Caki2 (cell line): ENCODE measurements around the gene SLC35A3. TPM values are rescaled to one million over a fixed set of nuclear protein-coding genes. Genes with fewer than 3 reads are reported as not detected.
A peak's percentile ranks its signal among the peaks of the same experiment; 100 is the strongest.
"Not testable (repeated sequence)": the region's sequence is repeated elsewhere in the genome, so short reads cannot be mapped to it uniquely, and the experiment has no call there.

Experiments used
- DNase-seq: peaks from one replicate; pipeline ENCODE4 v3.0.0-alpha.2; 2015; ENCODE audit warnings: low read depth
- in situ Hi-C: cut with HindIII; loops from 2 replicates; pipeline ENCODE4 v1.10.0; 2016; ENCODE audit warnings: low sequenced_read_pairs, low pct_unique_long_range_greater_than_20kb, mixed read lengths
- total RNA-seq: library from RNA; depleted of rRNA; stranded (reverse); fragments of >200 nt; shearing (Covaris generic); gene quantifications from 2 replicates; pipeline ENCODE4 v1.2.3, GENCODE V29; 2014; ENCODE audit warnings: low replicate concordance

The SLC35A3 gene
- total RNA-seq, 1 experiment from 2014 or later = 13.4 TPM

DNA sequence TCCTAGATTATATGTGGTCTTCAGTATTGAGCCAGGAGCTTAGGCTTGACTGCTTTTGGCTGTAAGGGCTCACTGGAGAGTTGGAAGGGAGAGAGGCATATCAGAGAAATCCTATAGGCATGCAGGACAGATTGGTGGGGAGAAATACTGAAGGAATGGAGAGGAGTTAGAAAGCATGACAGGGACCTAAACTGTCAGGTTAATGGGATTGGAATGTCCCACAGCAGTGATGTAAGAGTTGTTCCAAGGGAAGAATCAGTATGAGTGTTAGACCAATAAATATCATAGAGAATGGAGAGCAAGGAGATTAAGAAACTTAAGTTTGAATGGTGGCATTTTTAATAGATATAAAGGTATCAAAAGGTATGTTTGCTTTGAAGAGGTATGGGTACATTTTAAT, 39.7 kb downstream of the SLC35A3 start:
- in situ Hi-C loops = no loop called here
- no peak for DNase-seq

DNA sequence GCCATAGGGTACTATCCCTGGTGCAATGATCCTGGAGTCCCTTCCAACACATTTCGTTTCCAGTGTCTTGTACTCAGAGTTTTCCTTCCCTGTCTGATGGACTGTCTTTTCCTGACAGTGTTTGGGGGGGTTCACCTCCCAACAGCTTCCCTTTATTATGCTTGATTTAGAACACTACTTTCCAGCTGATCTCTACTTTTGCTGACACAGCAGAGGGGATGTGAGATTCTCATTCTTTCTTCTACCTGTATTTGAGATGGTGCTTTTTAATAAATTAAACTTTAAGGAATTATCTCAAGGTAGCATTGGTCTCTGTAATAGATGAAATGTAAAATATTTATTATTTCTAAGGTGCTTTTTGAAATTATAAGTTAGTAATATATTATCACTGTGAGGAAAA, 41.0 kb downstream of the SLC35A3 start:
- in situ Hi-C loops = no loop called here
- no peak for DNase-seq

DNA sequence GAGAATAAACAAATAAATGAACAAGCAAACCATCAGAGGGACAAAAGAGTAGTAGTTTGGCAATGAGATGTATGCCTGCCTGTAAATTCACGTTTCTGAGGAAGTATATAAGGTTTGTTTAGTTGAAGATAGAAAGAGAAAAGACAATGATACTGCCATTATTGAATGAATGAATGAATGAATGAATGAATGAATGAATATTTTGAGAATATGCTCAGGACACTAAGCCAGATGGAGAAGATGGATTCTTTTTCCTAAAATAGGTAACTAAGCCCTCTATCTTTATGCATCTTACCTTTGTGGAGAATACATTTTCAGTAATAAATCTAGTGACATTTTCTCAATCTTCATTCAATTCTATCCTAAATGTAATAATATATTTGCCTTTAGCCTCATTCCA, 49.4 kb downstream of the SLC35A3 start:
- in situ Hi-C loops = no loop called here

DNA sequence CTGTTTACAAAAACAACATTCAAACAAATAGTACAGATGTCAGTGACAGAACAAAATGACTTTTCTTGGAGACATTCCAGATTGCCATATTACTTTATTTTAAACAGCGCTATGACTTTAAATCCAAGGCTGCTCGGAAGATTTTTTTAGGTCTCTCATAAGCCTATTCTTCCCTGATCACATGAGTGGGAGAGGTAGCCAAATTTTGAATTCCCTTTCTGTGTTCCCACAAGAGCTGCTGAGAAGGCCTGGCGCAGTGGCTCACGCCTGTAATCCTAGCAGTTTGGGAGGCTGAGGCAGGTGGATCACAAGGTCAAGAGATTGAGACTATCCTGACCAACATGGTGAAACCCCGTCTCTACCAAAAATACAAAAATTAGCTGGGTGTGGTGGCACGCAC, 53.7 kb downstream of the SLC35A3 start:
- in situ Hi-C loops = no loop called here
- no peak for DNase-seq

More for the DNA sequence above, 49.4 kb downstream of the SLC35A3 start:
- DNase-seq = no peak

DNA sequence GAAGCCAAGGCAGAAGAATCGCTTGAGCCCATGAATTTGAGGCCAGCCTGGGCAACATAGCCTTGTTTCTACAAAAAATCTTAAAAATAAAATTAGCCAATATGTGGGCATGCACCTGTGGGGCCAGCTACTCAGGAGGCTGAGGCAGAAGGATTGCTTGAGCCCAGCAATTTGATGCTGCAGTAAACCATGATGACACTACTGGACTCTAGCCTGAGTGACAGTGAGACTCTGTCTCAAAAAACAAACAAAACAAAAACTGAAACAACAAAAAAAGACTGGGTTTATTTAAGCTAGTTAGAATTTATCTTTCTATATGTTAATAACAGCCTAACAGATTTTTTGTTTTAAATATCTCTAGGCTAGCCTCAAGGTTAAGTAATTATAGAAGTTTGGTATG, 57.4 kb downstream of the SLC35A3 start:
- no peak for DNase-seq
- in situ Hi-C loops = no loop called here

DNA sequence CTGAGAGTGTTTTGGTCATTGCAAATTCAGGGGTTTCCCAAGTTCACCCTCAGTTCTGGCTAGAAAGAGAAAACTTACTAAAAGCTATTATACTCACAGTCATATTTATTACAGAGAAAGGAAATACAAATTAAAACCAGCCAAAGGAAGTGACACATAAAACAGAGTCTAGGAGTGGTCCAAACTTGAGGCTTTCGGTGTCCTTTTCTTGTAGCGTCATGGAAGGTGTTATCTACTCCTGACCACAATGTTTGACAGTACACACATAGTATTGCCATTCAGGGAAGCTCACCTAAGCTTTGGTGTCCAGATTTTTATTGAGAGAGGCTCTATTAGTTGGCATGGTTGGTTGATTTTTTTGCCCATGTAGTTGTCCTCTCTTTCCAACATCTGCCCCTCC, 59.0 kb downstream of the SLC35A3 start:
- DNase-seq = no peak
- in situ Hi-C loops = no loop called here

DNA sequence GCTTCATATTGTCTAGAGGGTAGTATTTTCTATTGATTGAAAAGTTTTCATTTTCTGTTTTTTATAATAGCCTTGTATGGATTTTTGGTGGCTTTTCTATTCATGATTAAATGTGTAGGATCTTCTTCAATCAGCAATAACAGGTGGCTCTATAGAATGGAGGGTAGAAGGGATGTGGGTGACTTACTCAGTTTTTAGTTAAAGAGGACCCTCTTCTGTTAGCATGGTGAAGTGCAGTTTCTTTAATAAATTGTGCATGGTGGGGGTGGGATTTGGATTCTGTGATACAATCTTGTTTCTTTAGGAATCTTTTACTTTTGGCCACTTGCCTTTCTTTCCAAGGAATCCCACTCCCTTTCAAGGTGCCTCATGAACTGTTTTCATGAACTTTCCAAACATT, 64.7 kb downstream of the SLC35A3 start:
- DNase-seq = peak; percentile 4
- in situ Hi-C loops = no loop called here

DNA sequence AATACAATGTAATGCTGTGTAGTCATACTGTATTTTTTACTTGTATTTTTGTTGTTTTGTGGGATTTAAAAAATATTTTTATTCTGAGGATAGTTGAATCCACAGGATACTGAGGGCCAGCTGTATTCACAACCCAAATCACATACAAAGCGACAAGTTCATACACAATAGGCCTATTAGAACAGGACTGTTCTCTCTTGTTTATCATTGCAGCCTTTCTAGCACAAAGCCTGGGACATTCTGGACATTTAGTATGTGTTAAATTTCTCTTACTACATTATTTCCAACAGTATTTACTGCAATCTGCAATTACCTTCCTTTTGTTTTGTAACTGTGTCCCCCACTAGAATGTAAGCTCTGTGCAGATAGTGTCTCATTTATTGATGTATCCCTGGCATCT, 65.4 kb downstream of the SLC35A3 start:
- DNase-seq = no peak
- in situ Hi-C loops = no loop called here

DNA sequence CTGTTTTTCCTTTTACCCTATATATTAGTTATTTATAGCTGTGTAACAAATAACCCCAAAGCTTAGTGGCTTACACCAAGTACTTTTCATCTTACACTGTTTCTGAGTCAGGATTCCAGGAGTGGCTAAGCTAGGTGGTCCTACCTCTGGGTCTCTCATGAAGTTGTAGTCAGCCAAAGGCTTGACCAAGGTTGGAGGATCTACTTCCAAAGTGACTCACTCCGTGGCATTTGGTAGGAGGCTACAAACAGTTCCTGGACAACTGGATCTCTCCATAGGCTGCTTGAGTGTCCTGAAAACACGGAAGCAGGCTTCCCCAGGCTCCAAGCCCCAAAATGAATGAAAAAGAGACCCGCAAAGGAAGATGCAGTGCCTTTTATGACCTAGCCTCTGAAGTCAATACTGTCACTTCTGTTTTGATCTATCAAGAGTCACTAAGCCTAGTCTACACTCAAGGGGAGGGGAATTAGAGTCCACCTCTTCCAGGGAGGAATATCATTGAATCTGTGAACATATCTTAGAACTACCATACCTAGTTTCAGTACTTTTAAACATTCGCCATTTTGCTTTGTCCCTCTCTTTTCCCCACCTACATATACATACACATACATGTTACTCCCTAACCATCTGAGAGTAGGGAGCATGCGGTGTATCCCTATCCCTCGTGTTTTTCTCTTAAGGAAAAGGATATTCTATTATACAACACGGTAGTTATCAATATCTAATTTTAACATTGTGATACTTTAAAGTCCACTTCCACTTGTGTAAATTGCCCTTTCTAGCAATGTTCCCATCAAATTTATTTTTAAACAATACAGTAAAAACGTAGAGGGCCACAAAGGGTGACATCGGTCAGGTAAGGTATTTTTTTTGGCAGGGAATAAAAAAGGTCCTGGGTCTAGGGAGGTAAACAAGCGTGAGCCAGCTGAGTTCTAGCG, 67.2 kb downstream of the SLC35A3 start:
- in situ Hi-C loops = no loop called here
- peak; percentile 19 for DNase-seq

DNA sequence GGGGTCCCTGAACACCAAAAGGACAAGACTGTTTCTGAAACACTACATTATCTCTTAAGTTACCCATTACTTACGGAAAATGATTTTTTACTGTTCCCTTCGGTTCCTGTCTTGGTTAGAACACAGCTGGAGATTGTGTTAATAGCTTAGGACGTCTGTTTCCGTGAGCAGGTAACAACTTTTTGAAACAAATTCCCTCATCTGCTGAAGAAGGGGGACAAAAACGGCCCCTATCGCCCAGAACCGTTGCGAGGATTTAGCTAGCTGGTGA, 67.8 kb downstream of the SLC35A3 start:
- DNase-seq = no peak
- in situ Hi-C loops = no loop called here

DNA sequence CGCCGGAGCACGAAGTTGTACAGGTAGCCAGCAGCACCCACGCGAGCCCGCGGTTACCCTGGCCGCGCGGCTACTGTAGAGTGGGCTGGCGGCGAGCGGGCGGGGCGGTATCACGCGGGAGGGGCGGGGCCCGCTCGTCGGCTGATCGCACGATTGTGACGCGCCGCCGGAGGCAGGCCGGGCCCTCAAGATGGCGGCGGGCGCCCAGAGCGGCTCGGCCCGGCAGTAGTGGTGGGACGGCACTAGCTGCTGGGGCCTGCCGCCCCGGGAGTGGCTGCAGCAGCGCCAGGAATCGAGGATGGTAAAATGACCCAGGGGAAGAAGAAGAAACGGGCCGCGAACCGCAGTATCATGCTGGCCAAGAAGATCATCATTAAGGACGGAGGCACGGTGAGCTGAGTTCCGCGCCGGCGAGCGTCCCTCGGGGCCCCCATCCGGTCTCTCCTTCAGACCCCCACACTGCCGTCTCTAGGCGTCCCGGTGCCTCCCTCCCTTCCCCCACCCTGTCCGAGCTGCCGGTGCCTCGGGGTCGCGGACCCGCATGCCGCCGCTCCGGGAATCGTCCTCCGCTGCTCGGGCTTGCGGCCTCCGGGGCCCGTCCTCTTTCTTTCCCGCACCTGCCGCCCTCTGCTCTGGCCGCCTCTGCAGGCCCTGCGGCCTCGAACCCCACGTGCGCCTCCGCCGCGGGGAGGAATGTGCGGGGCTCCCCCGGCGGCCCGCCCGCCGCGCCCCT, 68.3 kb downstream of the SLC35A3 start:
- in situ Hi-C loops = no loop called here
- peak; percentile 72 for DNase-seq

DNA sequence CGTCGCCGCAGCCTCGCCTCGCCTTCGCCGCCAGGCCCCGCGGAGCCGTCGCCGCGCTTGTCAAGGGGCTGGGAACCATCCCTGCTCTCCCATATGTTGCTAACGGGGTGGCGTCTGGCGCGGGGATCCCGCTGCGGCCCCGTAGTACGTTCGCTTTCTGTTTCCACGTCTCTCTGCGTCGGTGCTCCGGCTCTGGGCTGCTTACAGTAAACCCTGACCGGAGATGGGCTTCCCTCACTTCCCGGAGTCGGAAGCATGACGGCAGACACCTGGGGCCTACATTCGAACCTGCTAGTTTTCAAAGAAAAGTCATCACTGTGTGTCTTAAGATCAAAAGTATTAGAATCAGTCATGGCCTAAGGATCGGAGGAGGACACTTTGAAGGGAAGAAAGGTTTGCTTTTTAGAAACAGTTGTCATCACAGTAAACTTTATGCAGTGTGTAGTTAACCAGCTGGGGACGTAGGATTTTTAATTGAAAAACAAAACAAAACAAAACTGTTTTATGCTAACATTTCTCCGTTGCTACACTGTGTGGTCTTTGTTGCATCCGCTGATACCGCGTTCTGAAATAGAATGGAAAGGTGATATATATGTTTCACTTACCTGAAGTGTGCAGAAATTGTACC, 69.0 kb downstream of the SLC35A3 start:
- peak; percentile 51 for DNase-seq
- in situ Hi-C loops = no loop called here

DNA sequence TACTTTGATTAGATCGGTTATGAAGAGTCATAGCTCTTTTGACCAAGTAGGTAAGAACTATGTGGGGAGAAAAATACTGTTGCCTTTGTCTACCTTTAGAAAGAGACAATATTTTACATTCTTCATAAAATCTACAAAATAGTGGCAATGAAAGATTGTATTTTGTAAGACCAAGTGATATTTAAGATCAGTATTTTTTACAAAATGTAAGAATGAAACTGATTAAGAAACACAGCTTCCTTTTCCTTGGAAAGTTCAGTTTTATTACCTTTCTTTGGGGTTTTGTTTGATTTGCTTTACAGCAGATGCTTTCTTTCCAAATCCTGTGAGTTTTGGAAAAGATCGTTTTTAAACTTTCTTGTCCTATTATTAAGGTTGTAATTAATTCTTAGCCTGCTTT, 69.8 kb downstream of the SLC35A3 start:
- in situ Hi-C loops = no loop called here
- DNase-seq = no peak

DNA sequence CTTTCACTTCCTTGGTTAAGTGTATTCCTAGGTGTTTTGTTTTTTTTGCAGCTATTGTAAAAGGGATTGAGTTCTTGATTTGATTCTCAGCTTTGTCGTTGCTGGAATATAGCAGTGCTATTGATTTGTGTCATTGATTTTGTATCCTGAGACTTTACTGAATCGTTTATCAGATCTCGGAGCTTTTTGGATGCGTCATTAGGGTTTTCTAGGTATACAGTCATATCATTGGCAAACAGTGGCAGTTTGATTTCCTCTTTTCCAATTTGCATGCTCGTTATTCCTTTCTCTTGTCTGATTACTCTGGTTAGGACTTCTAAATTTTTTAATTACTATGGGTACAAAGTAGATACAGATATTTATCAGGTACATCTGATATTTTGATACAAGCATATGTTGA, 75.4 kb downstream of the SLC35A3 start:
- in situ Hi-C loops = no loop called here
- DNase-seq = no peak

DNA sequence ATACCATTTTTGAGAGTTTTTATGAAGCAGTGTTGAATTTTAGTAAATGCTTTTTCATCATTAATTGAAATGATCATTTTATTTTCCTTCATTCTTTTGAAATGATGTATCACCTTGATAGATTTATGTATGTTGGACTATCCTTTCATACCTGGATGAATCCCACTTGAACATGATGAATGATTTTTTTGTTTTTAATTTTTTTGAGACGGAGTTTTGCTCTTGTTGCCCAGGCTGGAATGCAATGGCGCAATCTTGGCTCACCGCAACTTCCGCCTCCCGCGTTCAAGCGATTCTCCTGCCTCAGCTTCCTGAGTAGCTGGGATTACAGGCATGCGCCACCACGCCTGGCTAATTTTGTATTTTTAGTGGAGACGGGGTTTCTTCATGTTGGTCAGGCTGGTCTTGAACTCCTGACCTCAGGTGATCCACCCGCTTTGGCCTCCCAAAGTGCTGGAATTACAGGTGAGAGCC, 77.5 kb downstream of the SLC35A3 start:
- in situ Hi-C loops, DNase-seq: not testable (repeated sequence)

DNA sequence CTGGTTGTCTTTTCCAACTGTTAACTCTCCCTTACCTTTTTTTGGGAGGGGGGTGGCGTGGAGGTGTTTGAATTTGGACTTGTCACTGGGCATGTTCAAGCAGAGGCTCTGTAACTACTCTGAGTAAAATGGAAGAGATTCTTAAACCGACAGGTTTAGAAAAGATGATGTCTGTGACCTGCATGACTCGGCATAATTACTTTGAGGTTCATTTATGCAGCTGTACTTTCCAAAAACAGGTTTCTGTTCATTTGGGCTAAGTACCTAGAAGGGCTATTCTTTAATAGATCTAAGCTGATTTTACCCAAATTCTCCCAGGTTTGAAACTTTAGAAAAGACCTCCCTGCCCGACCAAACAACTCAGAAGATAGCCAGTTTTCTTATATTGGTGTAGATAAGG, 80.3 kb downstream of the SLC35A3 start:
- in situ Hi-C loops = no loop called here
- no peak for DNase-seq

DNA sequence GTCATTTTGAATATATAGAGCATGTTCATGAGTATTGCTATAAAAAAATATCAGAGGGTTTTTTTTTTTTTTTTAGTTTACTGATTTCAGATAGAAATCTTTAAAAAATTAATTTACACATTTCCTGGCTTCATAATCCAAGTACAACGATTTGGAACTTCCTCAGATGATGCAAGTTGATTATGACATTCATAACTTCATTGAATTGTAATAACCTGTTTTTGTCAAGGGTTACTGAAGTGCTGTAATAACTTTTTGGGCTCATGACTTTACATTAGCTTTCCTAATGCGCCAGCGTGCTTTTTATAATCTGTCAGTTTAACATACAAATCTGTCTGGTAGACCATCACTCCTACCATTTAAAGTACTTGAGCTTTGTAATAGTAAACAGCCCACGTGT, 81.6 kb downstream of the SLC35A3 start:
- DNase-seq = no peak
- in situ Hi-C loops = no loop called here

DNA sequence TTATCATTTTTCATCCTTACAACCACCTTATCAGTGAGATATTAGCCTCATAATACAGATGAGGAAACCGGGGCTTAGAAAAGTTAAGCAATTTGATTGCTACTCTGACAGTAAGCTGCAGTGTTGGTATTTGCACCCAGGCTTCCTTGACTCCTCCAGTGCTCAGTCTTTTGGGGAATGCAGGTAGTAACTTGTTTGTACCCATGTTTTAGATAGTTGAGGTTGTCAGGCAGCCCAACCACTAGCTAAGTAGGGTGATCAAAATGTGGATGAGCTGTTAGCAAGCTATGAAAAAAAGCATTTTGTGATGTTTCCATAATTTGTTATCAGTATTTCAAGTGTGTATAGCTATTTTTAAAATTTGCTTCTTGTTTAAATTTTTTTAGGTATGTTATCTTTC, 82.1 kb downstream of the SLC35A3 start:
- in situ Hi-C loops = no loop called here
- no peak for DNase-seq

DNA sequence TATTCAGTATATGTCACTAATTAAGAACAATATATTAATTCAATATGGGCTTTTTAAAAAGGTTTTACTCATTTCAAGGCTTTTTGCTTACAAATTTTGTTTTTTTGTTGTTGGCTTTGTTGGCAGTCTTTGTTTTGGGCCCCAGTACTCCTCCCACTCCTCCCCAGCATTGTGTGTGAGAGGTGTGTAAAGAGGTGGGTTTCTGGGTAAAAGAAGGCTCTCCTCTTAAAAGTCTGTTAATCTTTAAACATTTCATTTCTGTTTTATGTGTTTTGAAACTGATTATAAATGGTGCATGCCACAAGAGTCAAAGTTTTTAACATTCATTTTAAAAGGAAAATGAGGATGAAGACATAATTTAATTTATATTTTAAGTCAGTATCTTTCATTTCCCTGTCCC, 83.3 kb downstream of the SLC35A3 start:
- no peak for DNase-seq
- in situ Hi-C loops = no loop called here
